ENCODE data around the gene AOPEP.

- TF ChIP-seq CTCF (IDR thresholded peaks at IDR 0.05) (no peak), POLR2AphosphoS5 (IDR thresholded peaks at IDR 0.05; ENCODE audit: low read depth, low read length) (no peak), TCF7L2 (IDR thresholded peaks at IDR 0.05; ENCODE audit: low read depth, low read length) (no peak), REST (IDR thresholded peaks at IDR 0.05; ENCODE audit: insufficient read depth in 1 of 2, low read depth in 2 of 2, low read length in 1 of 2) (no peak)
These were observed 64.9 kb downstream of the AOPEP start for GRCh38 chr9:94791435-94791834.

Data from Panc1 (cell line).